Lower lobe of right lung (tissue), 2 donors: ENCODE results near the gene CCR3. TPM values are rescaled to one million over a fixed set of nuclear protein-coding genes. Genes with fewer than 3 reads are reported as not detected.
A peak's percentile ranks its signal among the peaks of the same experiment; 100 is the strongest.

ENCODE experiments used
- ATAC-seq, 2 donors: fragments of 200-7000 bp; cut with Tn5 transposase; one replicate each; pipeline ENCODE4 v1.9.1; 2020 to 2022; ENCODE audit warnings: mild to moderate bottlenecking in 2 of 2, moderate library complexity in 2 of 2
- DNase-seq: peaks from one replicate; pipeline ENCODE4 v3.0.0-alpha.2; 2020
- H3K27ac ChIP-seq: fragments of 200-600 bp; one replicate; pipeline ENCODE4 v1.8.0; 2022
- H3K27me3 ChIP-seq: fragments of 200-600 bp; one replicate; pipeline ENCODE4 v1.8.0; 2022; ENCODE audit warnings: low read depth
- H3K36me3 ChIP-seq: fragments of 200-600 bp; one replicate; pipeline ENCODE4 v1.8.0; 2022; ENCODE audit warnings: mild to moderate bottlenecking
- H3K4me1 ChIP-seq: fragments of 200-600 bp; one replicate; pipeline ENCODE4 v1.8.0; 2022
- H3K4me3 ChIP-seq: fragments of 200-600 bp; one replicate; pipeline ENCODE4 v1.8.0; 2022; ENCODE audit warnings: mild to moderate bottlenecking
- H3K9me3 ChIP-seq: fragments of 200-600 bp; one replicate; pipeline ENCODE4 v1.8.0; 2022
- CTCF ChIP-seq: fragments of 200-600 bp; IDR thresholded peaks from one replicate; pipeline ENCODE4 v1.8.0; 2022; ENCODE audit warnings: antibody characterized with exemption, mild to moderate bottlenecking
- intact Hi-C: fragments of 100-400 bp; cut with DNase I; formaldehyde crosslinking; loops from one replicate; pipeline ENCODE4 v1.11.0; 2022
- total RNA-seq: library from RNA; stranded (reverse); fragmentation: NEBNext Ultra II Directional; extraction: Animal tissue kit (Norgen Biotek cat#: 25700); gene quantifications from one replicate; pipeline ENCODE4 v1.2.1, GENCODE V29; 2021
- donor health status: DM: no; HTN: yes; CAD: no; lungs with severe emphysema.

CCR3 gene
- total RNA-seq, 1 donor from 2014 or later: not detected

DNA sequence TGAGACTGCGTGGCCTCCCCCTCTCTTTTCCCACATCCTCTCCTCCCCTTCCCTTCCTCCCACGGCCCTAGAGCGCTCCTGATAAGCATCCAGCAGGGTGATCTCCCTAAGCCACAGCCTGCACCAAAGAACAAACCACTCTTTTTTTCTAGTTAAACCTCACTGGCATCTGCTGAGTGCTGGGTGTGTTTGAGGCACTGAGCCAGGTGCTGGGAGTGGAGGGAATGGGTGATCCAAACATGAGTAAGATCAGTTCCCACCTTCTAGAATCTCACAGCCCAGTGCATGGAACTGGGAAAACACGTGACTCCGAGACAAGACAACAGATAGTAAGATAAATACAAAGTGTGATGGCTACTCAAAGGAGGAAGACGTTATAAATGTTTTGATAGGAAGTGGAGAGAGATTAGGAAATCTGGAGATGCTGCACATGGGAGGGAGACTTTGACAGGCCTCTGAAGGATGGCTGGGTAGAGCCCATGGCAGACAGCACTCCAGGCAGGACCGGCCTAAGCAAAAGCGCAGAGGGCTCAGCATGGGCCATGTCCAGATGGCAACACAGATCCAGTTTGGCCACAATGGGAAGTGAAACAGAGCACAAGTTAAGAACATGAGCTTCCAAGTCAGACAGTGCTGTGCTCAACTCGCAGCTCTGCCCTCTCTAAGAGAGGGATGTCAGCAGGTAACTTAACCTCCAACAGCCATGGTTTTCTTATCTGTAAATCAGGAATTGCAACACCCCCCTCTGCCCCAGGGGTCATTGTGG is 55.6 kb downstream of the CCR3 start:
- Histone ChIP-seq H3K27ac (peak overlapping the region; percentile 28), H3K9me3 (no peaks in the 10 kb centered on the region), H3K4me1 (peaks cover 33% of the 10 kb centered on the region), H3K27me3 (no peaks in the 10 kb centered on the region), H3K4me3 (no peak overlapping the region), H3K36me3 (no peaks in the 10 kb centered on the region)
- no peak for DNase-seq
- intact Hi-C loops: no loop called here
- TF ChIP-seq CTCF: no peak
- peak; percentile 28 to 40 for ATAC-seq

DNA sequence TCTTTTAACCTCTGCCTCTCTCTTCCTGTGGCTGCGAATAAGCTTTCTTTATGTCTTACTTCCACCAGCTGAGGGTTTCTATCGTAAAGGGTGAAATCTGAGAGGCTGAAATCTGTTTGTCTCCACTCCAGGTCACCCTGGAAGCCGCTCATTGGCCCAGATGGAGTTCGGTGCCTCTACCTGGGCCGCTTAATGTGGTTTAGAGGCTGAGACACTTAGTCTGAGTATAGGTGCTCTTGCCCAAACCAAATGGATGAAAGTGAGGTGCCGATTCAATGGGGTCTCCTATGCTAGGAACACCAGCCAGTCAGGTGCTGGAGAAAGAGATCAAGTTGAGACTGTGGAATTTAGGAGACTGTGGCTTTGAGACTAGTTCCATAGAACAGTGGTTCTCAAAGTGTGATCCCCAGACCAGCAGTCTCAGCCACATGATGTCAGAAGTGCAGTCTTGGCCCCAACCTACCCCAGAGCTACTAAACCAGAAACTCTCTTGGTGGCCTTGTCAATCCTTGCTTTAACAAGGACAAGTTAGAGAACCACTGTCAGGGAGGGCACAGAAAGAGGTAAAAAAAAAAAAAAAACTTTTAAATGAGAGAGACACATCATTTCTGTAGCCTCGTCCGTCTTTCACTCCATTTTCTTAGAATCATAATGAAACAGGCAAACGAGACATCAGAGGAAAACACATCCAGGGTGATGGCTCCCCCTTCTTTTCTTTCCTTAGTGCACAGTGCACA is 56.8 kb downstream of the CCR3 start:
- Histone ChIP-seq H3K4me3 (no peak overlapping the region), H3K4me1 (peaks cover 33% of the 10 kb centered on the region), H3K27me3 (no peaks in the 10 kb centered on the region), H3K9me3 (no peaks in the 10 kb centered on the region), H3K27ac (peak overlapping the region; percentile 41), H3K36me3 (no peaks in the 10 kb centered on the region)
- DNase-seq (no peak), ATAC-seq (no peak)
- intact Hi-C loops: no loop called here
- no peak for TF ChIP-seq CTCF

- Histone ChIP-seq H3K9me3 (no peaks in the 10 kb centered on the region), H3K36me3 (no peaks in the 10 kb centered on the region), H3K4me1 (peaks cover 33% of the 10 kb centered on the region), H3K27me3 (no peaks in the 10 kb centered on the region), H3K4me3 (no peak overlapping the region), H3K27ac (peak overlapping the region; percentile 64)
- intact Hi-C loops: no loop called here
- TF ChIP-seq CTCF: no peak
- peak; percentile 52 to 76 for ATAC-seq
- no peak for DNase-seq
These were observed 57.6 kb downstream of the CCR3 start for GRCh38 chr3:46299608-46300460.

- no peak for TF ChIP-seq CTCF
- H3K27me3 ChIP-seq: no peaks in the 10 kb centered on the region
- peaks cover 33% of the 10 kb centered on the region for H3K4me1 ChIP-seq
- intact Hi-C loops: no loop called here
- ATAC-seq (no peak), DNase-seq (no peak)
- no peaks in the 10 kb centered on the region for H3K9me3 ChIP-seq
- peak overlapping the region; percentile 64 for H3K27ac ChIP-seq
- H3K4me3 ChIP-seq: no peak overlapping the region
- no peaks in the 10 kb centered on the region for H3K36me3 ChIP-seq
These were observed 58.2 kb downstream of the CCR3 start for GRCh38 chr3:46300461-46300789.

DNA sequence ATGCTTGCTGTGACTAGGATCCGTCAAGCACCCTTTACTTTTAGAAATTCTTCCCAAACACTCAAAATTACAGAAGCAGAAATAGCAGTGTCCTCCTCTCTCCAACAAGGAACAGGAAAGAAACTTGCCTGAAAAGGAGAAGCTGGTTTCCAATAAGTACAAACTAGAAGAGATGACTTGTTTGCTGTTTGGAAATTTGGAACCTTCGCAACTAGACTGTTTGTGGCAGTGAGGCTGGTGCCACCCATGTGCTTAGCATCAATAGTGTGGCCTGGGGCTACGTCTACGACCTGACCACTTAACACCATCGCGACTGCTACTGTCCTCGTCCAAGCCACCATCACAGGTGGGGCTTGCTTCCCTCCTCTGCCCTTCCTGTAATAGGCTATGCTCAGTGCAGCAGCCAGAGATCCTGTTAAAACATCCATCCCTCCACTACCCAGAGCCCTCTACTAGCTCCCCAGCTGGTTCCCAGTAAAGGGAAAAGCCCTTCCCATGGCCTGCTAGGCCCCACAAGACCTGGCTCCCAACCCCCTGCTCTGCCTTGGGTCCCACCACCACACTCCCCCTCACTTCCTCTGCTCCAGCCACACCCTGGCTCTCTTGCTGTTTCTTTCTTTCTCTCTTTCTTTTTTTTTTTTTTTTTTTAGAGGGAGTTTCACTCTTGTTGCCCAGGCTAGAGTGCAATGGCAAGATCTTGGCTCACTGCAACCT is 59.0 kb downstream of the CCR3 start:
- H3K9me3 ChIP-seq: no peaks in the 10 kb centered on the region
- peaks cover 33% of the 10 kb centered on the region for H3K4me1 ChIP-seq
- intact Hi-C loops: no loop called here
- DNase-seq (no peak), ATAC-seq (peak; percentile 63 to 67)
- H3K4me3 ChIP-seq: no peak overlapping the region
- H3K36me3 ChIP-seq: no peaks in the 10 kb centered on the region
- H3K27me3 ChIP-seq: no peaks in the 10 kb centered on the region
- H3K27ac ChIP-seq: peak overlapping the region; percentile 64
- TF ChIP-seq CTCF: no peak
